Activated CD8-positive, alpha-beta memory T cell treated with anti-CD3 and anti-CD28 coated beads, Interleukin-2, amount 50 U/mL, for 48 hours (primary cell): ENCODE data around the gene RNF167.

Experiments
- DNase-seq: peaks from one replicate; pipeline ENCODE4 v3.0.0-alpha.2; 2020

Gene RNF167

GRCh38 chr17:4939796-4940554 is at the start of gene RNF167, which contains the start of gene SLC25A11:
RNF167 (plus strand) TSS chr17:4940268; CDS start chr17:4940910, 642 bp downstream.
SLC25A11 (minus strand) TSS chr17:4940046; CDS start chr17:4939910, 136 bp downstream.
- peak; percentile 95 for DNase-seq

DNA sequence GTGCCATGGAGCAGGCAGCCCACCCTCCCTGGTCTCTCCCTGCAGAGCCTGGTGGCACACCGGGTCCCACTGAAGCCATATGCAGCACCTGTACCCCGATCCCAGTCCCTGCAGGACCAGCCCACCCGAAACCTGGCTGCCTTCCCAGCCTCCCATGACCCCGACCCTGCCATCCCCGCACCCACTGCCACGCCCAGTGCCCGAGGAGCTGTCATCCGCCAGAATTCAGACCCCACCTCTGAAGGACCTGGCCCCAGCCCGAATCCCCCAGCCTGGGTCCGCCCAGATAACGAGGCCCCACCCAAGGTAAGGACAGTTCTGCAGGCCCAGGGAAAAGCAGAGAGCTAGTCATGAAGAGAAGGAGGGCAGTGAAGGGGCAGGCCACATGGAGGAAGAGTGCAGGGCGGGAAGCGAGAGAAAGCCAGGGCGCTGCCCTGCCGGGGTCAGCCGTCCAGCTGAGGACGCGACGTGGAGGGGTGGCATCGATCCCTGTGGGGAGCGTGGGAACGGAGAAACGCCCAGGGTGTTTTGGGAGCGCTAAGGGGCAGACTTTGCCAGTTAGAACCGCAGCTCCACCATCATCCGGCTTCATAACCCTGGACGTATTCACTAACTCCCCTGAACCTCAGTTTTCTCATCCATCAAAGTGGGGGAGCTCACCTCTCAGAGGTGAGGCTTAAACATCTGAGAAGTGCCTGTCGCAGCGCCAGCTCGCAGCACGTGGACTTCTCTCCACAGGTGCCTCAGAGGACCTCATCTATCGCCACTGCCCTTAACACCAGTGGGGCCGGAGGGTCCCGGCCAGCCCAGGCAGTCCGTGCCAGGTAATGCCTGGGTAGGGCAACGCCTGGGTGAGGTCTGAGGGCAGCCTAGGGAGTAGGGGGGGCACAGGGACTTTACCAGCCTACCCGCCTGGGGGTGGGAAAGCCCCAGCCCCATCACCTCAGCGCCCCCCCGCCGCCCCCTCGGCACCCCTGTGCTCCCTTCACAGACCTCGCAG is 48.4 kb upstream of the RNF167 start:
- DNase-seq, result no peak

GRCh38 chr17:4892499-4893221 is 47.4 kb upstream of the RNF167 start:
- DNase-seq, result no peak

DNA sequence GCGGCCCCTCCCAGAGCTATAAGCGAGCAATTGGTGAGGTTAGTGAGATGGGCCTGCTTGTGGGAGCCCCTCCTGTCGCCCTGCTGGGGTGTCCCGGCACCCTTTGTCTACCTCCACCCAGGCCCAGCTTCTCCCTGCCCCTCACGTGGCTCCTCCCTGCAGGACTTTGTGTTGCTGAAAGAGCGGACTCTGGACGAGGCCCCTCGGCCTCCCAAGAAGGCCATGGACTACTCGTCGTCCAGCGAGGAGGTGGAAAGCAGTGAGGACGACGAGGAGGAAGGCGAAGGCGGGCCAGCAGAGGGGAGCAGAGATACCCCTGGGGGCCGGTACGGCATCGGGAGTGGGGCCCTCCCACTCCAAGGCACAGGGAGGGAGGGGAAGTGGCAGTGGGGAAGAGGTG is 46.8 kb upstream of the RNF167 start:
- DNase-seq, result no peak

DNA sequence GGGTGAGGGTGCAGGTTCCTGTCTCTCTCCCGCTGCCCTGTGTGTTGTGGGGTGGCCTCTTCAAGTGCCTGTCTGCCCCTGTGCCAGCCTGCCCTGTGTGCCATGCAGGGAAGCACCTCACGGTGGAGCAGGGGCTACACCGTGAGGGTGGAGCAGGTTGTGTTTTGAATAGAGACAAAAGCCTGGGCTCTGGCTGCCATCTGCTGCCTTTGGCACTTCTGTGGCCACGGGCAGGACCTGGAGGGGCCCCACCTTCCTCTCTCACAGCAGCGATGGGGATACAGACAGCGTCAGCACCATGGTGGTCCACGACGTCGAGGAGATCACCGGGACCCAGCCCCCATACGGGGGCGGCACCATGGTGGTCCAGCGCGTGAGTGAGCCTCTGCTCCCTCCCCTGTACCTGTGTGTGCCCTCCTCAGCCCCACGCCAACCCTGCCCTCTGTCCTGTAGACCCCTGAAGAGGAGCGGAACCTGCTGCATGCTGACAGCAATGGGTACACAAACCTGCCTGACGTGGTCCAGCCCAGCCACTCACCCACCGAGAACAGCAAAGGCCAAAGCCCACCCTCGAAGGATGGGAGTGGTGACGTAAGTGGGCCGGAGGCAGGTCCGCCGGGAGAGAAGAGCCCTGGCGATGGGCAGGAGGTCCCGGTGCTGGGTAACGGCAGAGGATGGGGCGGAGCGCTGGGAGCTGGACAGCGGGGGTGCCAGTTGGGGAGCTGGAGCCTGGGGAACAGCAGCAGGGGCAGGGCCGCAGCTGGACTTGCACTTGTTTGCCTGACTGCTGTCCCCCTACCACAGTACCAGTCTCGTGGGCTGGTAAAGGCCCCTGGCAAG is 46.1 kb upstream of the RNF167 start:
- no peak for DNase-seq

GRCh38 chr17:4895121-4895520 is 44.9 kb upstream of the RNF167 start:
- no peak for DNase-seq

DNA sequence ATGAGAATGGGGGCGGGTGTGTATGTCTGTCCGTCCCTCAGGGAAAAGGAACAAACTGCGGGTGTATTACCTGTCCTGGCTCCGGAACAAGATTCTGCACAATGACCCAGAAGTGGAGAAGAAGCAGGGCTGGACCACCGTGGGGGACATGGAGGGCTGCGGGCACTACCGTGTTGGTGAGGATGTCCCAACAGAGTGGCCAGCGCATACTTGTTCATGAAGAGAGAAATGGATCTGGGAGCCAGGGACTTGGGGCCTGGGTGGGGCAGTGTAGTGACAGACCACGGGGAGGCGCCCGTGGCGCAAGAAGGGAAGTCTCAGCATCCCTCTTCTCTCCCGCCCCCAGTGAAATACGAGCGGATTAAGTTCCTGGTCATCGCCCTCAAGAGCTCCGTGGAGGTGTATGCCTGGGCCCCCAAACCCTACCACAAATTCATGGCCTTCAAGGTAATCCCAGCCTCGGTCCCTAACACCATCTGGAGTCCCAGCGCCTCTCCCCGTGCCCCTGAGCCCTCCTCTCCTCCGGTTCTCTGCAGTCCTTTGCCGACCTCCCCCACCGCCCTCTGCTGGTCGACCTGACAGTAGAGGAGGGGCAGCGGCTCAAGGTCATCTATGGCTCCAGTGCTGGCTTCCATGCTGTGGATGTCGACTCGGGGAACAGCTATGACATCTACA is 44.3 kb upstream of the RNF167 start:
- no peak for DNase-seq

GRCh38 chr17:4896332-4897197 is 43.5 kb upstream of the RNF167 start:
- DNase-seq, result no peak

- DNase-seq, result no peak
Observed at GRCh38 chr17:4897198-4897687, 42.8 kb upstream of the RNF167 start.

DNA sequence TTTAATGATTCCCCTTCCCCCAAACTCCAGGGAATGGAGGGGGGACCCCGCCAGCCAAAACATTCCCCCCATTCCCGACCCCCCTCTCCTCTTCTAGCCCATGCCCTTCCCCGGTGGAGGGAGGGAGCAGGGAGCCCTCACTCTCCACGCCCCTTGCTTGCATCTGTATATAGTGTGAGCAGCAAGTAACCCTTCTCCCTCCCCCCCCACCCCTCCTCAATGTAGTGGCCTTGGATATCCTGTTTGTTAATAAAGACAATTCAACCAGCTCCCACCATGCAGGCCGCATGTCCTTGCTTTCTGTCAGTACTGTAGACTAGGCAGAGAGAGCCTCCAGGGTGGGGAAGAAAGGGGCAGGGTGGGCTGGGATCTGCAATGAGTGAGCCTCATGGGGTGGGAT is 42.3 kb upstream of the RNF167 start:
- DNase-seq, result no peak

GRCh38 chr17:4898351-4898750 is 41.7 kb upstream of the RNF167 start:
- DNase-seq, result no peak

DNA sequence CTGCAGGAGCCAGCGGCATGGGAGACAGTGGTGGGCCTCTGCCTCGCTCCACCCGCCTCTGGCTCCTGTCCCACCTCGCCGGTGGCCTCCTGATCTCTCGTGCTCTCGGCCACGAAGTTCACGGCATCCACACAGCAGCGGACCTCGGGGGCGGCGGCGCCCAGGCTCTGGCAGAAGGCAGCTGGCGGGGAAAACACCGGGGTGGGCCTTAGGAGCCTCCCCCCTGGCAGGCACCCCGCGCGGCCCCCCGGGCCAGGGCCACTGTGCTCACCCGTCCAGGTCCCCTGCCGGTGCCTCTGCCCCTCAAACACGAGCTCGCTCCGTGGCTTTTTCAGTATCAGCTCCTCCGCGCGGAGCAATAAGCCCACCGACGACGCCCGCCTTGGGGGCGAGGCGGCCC is 41.1 kb upstream of the RNF167 start:
- DNase-seq, result no peak

- DNase-seq, result peak; percentile 98
Observed at GRCh38 chr17:4899341-4900230, 40.5 kb upstream of the RNF167 start, which contains the start of gene C17orf107. C17orf107 (plus strand) TSS chr17:4899536; CDS start chr17:4899763, 227 bp downstream.

GRCh38 chr17:4900231-4901107 is 39.6 kb upstream of the RNF167 start:
- DNase-seq, result peak; percentile 75

DNA sequence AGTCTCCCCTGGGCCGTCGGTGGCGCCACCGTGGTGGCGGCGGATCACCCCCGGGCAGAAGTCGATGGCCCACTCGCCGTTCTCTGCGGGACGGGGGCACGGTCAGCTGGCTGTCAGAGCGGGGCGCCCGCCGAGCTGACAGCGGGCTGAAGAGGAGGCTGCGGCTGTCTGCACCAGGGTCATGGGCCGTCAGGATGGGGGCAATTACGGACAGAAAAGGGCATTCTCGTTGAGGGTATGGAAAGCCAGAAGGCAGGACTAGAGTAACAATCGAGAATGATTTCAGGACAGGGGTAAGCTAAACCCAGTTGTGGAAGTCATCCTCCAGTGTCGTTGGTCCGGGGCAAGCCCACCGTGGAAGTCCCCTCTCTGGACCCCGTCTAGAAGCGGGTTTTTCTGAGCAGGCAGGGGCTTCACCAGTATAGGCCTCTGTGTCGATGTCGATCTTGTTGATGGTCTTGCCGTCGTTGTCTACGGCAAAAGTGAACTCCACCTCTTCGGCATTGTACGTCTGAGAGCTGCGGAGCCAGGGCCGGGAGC is 38.9 kb upstream of the RNF167 start:
- no peak for DNase-seq

DNA sequence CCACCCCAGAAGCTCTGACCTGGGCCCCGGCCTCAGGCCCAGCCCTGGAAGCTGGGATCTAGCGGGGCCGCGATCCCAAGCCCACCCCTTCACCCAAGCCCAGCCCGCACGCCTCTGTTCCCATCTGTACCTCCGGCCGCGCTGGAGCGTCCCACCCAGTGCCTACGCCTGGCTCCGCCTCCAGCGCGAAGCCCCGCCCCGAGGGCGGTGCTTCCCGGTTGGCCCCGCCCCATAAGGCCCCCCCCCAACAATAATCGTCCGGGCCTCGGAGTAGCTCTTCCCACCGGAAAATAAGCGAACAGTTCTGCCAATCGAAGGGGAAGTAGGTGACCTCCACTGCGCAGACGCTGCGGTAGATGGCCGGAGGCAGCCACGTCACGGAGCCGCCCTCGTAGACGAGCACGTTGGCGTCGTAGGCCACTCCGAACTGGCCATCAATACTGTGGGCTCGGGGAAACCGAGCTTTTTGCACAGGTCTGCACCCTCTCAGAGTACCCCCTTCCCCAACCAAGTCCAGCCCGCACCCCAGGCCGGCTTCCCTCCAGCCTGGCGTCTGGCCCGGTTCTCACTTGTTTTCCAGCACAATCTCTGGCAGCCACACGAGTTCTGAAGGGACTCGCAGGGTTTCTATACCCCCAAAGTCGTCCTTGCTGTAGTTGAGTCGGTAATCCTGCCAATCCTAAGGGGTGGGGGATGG is 38.3 kb upstream of the RNF167 start:
- peak; percentile 67 for DNase-seq

- DNase-seq, result no peak
Observed at GRCh38 chr17:4902540-4902939, 37.5 kb upstream of the RNF167 start.
